AG20443 (cell line): Measurements from ENCODE around the gene BAHCC1.

Experiments used
- DNase-seq: peaks from one replicate; pipeline ENCODE4 v3.0.0; 2012; ENCODE audit warnings: low spot score, mixed read lengths

Gene BAHCC1

DNA sequence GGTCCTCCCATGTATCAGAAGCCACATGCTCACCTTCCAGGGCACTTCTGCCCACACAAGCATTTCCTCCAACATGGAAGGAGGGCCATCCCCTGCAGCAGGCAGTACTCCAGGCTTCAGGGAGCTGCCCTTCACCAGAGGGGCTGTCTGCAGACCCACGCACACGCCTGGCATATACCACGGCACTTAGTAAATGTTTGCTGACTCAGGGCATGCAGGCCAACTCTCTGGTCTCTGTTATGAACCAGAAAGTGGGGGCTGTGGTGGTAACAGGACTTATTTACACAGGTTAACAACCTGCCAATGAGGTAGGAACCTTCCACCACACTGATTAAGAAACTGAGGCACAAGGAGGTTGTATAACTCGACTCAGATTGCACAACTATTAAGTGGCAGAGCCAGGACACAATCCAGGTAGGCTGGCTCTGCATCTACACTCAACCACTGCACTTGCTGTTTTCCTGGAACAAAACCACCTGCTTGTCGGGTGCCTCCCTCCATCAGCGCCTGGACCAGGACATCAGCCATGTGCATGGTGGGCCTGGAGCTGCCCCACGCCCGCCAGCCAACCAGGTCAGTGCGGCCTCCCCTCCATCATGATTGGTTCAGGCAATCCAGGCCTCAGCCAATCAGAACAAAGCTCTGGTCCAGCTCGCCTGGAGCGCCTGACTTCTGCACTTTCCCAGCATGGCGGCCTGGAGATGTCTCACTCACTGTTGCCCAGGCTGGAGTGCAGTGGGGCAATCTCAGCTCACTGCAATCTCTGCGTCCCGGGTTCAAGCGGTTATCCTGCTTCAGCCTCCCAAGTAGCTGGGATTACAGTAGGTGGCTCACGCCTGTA lies 98.2 kb downstream of the BAHCC1 start:
- no peak for DNase-seq

DNA sequence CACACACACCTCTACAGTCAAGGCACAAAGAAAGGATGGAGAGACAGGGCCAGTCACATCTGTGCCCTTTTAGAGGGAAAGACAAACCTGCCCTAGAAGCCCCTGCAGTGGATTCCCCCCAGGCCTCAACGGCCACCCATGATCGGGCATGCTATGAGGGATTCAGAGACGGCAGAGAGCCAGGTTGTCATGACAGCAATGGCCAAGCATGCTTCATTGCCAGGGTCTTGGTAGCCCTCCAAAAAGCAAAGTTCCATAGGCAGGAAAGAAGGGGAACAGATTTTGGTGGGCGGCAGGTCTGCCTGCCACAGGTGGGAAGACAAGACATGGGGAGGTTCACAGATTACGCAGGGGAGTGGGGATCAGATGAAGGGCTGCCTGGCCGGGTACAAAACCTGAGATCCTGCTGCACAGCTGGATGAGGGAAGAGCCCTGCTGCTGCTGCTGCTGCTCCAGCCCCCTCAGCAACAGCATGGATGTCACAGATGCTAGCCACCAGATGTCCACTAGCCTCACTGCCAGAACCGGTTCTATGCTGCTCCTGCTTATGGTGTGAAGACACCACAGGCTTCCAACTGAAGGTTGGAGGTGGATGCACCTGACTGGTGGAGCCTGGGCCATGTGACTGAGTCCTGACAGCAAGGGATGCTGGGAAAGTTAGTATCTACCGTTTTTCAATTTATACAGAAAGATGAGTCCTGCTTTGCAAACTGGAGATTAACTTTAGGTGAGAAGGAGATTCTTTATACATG lies 99.5 kb downstream of the BAHCC1 start:
- no peak for DNase-seq

DNA sequence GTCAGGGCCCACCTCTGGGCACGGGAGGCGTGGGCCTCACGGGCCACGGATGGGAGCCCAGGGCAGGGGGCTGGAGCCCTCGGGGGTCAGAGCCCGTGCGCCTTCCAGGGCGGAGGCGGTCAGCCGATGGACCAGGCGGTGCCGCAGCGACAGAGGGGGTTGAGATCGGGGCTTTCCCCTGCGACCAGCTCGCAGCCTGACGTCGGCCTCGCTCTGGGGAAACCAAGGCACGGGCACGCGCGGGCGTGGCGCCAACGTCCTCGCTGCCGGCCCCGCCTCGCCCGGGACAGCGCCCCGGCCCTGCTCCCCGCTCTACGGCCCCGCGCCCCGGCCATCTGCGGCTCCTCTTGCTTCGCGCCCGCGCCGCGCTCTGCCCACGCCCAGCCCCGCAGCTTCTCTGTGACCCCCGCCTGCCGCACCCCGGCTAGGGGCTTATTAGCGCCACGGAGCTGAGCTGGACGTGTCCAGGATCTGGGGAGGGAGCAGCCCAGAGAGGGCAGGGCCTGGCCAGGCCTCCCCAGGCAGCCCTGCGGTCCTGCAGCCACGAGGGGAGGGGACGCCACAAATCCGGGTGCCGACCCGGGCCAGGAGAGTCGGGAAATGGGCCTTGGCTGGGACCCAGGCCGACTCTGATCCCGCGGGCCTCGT lies 103.8 kb downstream of the BAHCC1 start:
- no peak for DNase-seq

DNA sequence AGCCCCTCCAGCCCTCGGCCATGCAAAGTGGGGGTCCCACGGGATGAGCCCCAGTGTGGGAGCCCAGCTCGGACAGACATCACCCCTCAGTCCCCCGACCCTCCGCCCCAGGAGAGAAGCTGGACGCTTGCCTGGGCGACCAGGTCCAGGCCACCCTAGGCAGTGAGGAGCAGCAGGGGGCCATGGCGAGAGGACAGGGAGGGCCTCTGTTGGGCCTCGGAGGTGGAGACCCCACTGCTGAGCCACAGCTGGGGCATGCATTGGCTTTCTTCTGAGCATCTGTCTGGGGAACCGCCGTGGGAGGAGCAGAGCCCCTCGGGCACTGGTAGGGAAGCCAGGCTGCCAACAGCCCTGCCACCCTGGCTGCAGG lies 104.3 kb downstream of the BAHCC1 start:
- no peak for DNase-seq

DNA sequence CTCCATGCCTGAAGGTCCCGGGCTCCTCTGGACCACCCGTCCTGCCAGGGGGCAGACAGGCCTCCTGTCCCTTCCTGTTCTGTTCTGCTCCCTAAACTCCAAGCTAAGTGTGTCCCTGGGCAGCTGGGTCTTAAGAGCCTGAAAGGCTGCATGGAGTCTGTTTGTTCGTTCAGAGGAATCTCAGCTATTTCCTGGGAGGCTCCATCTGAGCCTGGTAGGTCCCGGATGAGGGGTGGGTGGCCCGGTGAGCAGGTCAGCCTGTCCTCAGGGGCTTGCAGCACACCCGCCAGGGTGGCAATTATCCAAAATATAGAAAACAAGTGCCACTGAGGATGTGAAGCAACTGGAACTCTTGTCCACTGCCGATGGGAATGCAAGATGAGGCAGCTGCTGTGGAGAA lies 104.8 kb downstream of the BAHCC1 start:
- no peak for DNase-seq

DNA sequence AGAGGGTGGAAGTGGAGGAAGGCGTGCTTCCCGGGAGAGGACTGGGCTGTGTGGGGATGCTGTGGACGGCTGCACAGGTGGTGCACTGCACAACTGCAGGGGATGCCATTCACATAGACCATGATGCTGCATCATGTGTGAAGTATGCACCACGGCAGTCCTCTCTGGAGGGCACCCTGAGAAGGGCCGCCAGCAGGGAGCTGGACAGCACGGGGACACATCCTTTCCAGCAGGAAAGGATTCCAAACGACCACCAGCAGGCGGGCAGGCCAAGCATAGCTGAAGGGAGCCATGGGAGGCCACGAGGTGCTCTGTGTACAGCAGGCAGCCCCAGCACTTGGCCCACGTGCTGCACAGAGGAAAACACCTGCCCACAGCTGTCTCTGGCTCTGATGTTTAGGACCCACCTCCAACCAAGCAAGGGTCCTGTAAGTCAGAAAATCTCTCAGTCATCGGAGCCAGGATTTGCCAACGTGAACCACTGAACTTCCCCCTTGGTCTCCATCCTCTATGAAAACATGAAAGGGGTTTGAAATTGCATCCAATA lies 107.3 kb downstream of the BAHCC1 start:
- no peak for DNase-seq

DNA sequence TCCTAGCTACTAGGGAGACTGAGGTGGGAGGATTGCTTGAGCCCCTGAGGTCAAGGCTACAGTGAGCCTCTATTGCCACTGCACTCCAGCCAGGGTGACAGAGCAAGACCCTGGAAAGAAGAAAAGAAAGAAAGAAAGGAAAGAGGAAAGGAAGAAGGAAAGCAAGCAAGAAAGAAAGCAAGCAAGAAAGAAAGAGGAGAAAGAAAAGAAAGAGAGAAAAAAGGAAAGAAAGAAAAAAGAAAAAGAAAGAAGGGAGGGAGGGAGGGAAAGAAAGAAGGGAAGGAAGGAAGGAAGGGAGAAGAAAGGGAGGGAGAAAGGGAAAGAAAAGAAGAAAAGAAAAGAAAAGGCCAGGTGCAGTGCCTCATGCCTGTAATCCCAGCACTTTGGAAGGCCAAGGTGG lies 108.4 kb downstream of the BAHCC1 start:
- DNase-seq, result no peak

DNA sequence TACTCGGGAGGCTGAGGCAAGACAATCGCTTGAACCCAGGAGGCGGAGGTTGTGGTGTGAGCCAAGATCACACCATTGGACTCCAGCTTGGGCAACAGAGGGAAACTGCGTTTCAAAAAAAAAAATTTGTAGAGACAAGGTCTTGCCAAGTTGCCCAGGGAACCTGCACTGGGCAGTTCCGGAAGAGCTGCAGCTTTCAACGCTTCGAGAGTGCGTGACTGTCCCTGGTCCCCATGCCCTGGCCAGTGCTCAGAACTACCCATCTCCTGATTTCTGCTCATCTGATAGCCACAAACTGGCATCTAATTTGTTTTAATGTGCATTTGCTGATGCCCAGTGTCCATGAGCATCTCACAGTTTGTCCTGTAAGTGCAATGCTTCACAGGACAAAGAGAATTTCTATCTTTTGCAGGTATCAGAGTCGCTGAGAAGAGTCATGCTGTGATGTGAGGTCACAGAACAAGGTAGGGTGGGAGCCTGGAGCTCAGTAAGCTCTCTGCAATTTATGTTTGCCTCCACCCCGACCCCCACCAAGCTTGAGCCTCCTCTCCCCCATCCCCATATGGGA lies 113.5 kb downstream of the BAHCC1 start:
- no peak for DNase-seq

DNA sequence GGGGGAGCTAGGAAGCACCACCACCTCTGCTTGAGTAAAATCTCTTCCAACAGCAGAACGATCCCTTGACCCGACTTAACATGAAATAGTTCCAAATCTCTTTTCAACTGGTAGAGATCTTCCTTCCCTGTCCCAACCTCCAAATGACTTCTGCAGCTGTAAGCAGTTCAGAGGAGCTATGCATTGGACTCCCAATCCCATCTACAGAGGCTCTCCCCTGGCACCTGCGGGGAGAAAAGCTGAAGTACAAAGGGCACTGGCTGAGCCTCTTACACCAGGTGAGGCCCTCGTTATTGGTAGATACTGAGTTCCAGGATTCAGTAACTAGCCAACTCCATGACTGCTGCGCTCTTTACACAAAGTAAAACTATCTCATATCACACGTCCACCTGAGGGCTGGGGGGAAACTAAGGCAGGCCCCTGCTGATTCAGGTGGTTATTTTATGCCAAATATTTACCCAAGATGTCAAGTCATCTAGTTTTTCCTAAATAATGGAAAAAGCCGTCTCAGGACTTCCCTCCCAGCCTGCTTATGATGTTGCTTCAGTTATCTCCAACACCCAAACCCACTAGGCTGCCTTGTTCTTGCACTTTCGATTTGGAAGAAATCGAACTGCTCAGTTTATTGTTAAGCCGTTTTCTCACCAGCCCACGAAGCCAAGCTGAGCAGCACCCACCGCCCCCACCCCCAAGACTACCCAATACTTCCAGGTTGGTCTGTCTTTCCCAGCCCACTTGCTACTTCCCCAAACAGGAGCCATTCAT lies 114.1 kb downstream of the BAHCC1 start:
- no peak for DNase-seq

DNA sequence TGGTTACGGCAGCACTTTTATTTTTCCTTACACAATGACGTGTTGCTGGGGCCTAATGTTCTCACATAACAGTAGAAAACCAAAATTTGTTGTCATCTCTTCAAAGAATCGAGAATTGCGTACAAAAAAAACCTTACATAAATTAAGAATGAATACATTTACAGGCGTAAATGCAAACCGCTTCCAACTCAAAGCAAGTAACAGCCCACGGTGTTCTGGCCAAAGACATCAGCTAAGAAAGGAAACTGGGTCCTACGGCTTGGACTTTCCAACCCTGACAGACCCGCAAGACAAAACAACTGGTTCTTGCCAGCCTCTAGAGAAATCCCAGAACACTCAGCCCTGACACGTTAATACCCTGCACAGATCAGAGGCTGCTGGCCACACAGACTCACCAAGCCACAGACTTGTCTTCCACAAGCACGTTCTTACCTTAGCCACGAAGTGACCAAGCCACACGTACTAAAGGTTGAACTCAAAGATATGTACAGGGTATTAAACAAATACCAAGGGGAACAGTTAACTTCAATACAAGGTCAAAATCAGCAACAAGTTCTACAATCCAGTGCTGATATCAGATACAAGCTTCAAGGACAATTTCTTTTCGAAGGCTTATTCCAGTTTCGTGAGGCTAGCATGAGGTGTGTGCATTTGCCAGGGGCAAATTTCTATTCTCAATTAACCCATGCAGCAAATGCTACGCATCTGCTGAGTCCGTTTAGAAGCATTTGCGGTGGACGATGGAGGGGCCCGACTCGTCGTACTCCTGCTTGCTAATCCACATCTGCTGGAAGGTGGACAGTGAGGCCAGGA lies 114.9 kb downstream of the BAHCC1 start:
- no peak for DNase-seq

DNA sequence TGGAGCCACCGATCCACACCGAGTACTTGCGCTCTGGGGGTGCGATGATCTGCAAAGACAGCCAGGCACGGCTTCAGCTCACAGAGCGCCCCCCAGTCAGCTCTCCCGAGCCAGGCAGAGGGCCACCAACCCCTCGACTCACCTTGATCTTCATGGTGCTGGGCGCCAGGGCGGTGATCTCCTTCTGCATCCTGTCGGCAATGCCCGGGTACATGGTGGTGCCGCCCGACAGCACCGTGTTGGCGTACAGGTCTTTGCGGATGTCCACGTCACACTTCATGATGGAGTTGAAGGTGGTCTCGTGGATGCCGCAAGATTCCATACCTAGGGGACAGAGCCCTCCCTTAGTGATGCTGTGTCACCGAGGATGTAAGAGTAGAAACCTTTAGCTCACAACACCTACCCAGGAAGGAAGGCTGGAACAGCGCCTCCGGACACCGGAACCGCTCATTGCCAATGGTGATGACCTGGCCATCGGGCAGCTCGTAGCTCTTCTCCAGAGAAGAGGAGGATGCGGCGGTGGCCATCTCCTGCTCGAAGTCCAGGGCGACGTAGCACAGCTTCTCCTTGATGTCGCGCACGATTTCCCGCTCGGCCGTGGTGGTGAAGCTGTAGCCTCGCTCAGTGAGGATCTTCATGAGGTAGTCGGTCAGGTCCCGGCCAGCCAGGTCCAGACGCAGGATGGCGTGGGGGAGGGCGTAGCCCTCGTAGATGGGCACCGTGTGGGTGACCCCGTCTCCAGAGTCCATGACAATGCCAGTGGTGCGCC lies 115.7 kb downstream of the BAHCC1 start:
- no peak for DNase-seq

DNA sequence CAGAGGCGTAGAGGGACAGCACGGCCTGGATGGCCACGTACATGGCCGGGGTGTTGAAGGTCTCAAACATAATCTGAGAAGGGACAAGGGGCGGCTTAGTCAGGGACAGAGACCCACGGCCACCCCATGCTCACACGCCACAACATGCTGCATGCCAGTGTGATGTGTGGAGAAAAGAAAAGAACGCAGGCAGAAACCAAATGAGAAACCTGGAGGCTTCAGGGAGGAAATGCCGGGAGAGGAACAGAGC lies 116.2 kb downstream of the BAHCC1 start:
- DNase-seq, result no peak

DNA sequence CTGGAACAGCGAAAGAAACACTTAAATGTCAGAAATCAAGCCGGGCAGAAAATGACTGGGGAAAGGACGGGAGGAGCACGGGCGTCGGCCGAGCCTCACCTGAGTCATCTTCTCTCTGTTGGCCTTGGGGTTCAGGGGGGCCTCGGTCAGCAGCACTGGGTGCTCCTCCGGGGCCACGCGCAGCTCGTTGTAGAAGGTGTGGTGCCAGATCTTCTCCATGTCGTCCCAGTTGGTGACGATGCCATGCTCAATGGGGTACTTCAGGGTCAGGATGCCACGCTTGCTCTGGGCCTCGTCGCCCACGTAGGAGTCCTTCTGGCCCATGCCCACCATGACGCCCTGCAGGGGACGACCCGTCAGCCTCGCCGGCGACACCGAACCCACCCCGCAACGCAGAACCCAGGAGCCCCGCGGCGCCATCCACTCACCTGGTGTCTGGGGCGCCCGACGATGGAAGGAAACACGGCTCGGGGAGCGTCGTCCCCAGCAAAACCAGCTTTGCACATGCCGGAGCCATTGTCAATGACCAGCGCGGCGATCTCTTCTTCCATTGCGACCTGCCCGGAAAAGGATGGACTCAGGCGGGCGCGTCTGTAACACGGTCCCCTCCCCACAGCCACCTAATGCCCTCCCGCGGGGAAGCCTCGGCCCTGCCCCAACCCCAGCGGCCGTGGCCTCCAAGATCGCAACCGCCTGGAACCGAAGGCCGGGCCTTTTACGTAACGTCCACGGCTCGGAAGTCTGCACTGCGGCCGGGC lies 116.7 kb downstream of the BAHCC1 start:
- DNase-seq, result no peak

DNA sequence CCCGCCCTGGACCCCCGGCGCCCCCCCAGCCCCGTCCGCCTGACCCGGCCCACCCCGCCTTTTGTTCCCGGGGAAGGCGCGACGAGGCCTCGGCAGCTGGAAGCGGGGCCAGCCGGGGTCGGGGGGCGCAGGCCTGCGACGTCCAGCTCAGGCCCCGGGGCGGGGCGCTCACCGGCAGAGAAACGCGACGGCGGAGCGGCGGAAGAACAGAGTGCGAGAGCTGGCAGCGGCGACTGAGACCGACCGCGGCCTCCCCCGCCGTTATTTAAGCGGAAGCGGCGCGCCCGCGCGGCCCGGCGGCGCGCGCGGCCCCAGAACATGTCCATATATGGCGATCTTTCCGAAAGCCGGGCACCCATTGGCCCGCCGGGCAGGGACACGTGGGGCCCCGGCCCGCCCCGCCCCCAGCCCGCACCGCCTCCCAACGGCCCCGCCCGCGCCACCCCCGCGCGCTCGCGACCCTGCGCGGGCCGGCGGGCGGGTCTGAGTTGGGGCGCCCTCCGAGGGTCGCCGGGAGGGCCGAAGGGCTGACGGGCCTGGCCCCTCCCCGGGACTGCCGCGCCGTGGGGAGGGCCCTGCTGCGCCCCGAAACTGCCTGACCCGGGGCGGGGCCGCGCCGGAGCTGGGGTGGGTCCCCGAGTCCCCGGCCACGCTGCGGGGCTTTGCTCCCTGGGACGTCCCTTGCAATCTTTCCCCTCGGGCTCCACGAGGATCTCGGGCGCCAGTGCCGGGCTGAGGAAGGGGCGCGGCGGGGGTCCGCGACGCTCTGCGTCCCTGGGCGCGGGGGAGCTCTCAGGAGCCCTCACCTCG lies 117.5 kb downstream of the BAHCC1 start, which contains the start of gene ACTG1:
TSS of gene ACTG1 (minus strand) at position 238 of the 810 bp plus-strand sequence. CDS start 445 bp downstream, outside the sequence.
- peak; percentile 97 for DNase-seq

DNA sequence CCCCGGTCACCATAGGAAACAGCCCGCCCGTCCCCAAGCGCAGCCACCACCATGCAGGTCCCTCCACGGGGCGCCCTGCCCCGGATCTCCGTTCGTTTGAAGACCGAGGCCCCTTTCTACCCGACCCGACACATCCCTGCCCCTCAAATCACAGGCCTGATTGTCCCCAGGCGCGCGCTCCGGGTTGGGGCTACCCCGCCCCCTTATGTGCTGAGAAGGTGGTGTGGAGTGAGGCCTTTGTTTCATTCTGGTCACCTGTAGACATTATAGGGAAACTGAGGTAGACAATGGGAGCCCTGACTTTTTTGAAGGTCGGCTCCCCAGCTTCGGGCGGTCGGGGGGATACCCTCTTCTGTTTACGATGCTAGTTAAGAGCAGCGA lies 118.1 kb downstream of the BAHCC1 start:
- peak; percentile 49 for DNase-seq

DNA sequence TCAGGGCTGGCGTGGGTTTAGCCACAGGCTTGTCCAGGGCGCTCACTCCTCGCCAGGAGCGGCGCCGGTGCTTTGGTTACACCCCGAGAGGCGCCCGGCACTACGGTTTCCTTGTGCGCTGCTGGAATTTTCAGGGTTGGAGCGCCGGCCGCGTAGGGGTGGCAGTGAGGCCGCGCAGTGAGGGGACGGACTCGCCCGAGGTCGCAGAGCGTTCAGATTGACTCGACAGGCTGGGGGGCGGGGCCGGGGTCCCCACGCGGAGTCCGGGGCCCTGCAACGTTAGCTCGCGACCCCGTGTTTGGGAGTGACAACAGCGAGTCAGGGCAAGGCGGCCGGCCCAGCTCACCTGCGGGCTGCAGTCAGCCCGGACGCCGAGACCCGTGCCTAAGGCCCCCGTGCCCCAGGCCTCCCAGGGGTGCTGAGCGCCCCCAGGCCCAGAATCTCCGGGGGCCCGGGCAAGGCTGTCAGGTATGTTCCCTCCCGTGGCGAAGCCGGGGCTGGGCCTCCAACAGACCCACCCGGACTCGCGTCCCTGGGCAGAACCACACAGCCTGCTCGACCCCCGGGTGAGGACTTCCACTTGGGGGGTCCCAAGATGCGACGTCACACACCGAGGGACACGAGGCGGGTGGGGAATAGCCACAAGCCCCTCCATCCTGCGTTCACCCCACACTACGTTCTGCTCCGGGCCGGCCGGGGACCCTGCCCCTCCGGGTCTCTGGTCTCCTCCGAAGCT lies 118.7 kb downstream of the BAHCC1 start:
- DNase-seq, result peak; percentile 58

DNA sequence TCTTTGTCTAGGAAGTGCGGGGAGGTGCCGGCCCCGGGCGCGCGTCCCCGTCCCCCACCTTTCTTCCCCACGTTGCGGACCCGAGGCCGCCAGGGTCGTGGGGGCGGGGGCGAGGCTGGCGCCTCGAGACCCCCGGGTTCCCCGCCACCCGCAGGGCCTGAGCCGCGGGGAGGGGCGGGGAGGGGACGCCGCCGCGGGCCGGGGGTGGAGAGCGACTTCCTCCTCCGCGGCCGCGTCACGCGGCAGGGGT lies 119.2 kb downstream of the BAHCC1 start:
- no peak for DNase-seq
